NCI-H1417 (cell line): ENCODE data around the gene RND1.
"Not testable (repeated sequence)": the region's sequence is repeated elsewhere in the genome, so short reads cannot be mapped to it uniquely, and the experiment has no call there.

Source experiments
- DNase-seq, 3 experiments: peaks; one replicate each; lab custom pipeline; 2025; lab: John Stamatoyannopoulos, UW

The RND1 gene

GRCh38 chr12:48868451-48868850 is 2.8 kb upstream of the RND1 start:
- no peak for DNase-seq

- DNase-seq = no peak
Measured at GRCh38 chr12:48866052-48866711, 512 bp upstream of the RND1 start.

- DNase-seq = no peak
Measured at GRCh38 chr12:48863291-48863690, 2.4 kb downstream of the RND1 start.

- no peak for DNase-seq
Measured at GRCh38 chr12:48862760-48863159, 2.9 kb downstream of the RND1 start.

DNA sequence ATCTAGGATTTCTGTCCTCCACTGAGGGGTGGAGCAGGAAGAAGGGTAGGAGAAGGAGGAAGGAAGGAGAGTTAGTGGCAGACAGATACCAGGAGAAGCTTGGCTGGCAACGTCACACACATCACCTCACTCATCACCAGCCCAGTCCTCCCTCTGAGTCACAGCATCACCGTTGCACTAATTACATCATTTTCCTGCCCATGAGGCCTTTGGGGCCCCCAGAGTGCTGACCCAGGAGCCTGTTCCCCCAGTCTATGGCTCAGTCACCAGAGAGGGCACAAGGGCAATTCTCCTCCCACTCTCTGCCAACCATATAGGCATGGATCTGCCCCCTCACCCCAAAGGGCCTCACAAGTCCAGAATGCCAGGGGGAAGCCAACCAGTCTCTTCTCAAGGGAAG is 4.6 kb downstream of the RND1 start:
- no peak for DNase-seq

DNA sequence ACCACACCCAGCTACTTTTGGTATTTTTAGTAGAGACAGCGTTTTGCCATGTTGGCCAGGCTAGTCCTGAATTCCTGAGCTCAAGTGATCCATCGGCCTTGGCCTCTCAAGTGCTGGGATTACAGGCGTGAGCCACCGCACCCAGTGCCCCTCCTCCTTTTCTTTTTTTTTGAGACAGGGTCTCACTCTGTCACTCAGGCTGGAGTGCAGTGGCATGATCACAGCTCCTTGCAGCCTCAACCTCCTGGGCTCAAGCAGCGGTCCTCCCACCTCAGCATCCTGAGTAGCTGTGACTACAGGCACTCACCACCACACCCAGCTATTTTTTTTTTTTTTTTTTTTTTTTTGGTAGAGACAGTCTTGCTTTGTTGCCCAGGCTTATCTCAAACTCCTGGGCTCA is 5.4 kb downstream of the RND1 start:
- DNase-seq = not testable (repeated sequence)

DNA sequence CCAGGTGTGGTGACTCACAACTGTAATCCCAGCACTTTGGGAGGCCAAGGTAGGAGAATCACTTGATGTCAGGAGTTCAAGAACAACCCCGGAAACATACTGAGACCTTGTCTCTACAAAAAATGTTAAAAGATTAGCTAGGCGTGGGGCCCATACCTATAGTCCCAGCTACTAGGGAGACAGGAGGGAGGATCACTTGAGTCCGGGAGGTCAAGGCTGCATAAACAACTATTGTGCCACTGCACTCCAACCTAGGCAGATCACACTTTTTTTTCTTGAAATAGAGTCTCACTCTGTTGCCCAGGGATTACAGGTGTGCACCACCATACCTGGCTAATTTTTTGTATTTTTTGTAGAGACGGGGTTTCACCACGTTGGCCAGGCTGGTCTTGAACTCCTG is 6.1 kb downstream of the RND1 start:
- no peak for DNase-seq

DNA sequence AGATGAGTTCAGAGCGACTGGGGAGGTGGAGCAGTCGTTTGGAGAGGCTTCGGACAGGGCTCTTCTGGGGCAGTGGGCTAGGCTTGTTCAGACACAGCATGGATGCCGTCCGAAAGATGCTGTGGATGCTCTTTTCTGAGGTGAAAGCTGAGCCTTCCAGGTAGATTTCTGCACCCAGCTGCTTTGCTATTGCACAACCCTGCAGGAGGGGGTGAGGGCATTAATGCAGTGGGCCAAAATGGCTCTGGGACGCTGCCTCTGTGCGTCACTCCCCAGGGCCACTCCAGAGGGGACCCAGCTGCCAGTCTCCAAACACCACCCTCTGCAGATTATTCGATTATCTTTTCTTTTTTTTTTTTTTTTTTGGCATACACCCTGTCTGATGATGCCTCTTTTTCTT is 7.6 kb downstream of the RND1 start:
- no peak for DNase-seq

DNA sequence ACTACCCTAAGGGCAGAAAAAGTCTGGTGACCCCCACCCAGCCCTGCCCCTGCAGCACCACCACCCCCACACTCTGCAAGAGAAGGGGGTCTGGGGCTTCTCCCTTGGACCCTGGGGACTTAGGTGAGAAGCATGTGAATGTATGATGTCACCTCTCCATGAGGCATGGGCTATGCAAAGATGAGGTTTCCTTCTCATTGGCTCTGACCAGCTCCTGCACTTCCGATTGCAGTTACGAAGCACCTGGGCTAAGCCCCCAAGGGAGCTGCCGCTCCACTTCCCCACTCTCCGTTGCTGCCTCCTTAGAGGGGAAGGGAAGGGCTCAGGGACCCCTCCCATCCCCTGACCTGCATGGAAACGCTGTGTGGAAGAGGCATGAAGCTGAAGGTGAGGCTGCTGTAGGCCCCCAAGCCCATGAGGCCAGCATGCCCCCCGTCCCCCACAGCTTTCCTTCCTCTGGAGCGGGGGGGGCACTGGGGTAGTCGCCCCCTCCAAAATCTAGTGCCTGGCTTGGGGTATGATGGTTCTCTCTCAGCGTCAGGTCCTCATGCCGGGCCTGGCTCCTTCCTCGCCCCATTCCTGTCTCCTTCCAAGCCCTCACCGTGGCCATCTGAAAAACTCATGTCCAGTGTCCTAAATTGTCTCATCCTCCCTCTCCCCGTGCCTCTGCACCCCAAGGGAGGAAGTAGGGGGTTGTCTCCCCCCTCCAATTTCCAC is 8.2 kb downstream of the RND1 start:
- DNase-seq = no peak

DNA sequence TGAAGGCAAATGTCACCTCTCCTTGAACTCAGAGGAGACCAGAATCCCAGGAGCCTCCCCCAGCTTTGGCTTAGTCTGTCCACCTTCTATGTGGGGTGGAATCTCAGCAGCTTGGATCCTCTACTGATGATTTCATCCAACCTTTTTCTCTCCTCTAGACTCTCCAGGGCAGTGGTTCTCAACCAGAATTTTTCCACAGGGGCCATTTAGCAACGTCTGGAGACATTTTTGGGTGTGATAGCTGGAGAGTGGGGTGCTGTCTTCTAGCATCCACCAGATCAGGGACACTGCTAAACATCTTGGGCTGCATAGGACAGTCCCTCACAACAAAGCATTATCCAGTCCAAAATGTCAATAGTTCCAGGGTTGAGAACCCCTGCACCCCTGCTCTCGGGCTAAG is 9.3 kb downstream of the RND1 start:
- DNase-seq = no peak

DNA sequence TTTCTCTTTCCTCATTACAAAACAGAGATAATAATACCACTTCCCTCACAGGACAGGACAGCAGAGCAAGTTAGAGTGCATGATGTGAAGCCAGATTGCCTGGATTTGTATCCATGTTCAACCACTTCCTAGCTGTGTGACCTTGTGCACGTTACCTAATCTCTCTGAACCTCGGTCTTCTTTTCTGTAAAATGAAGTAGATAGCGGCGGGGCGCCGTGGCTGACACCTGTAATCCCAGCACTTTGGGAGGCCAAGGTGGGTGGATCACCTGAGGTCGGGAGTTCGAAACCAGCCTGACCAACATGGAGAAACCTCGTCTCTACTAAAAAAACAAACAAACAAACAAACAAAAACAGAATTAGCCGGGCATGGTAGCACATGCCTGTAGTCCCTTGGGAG is 10.7 kb downstream of the RND1 start:
- DNase-seq = not testable (repeated sequence)

GRCh38 chr12:48854488-48854887 is 11.2 kb downstream of the RND1 start:
- DNase-seq = no peak

DNA sequence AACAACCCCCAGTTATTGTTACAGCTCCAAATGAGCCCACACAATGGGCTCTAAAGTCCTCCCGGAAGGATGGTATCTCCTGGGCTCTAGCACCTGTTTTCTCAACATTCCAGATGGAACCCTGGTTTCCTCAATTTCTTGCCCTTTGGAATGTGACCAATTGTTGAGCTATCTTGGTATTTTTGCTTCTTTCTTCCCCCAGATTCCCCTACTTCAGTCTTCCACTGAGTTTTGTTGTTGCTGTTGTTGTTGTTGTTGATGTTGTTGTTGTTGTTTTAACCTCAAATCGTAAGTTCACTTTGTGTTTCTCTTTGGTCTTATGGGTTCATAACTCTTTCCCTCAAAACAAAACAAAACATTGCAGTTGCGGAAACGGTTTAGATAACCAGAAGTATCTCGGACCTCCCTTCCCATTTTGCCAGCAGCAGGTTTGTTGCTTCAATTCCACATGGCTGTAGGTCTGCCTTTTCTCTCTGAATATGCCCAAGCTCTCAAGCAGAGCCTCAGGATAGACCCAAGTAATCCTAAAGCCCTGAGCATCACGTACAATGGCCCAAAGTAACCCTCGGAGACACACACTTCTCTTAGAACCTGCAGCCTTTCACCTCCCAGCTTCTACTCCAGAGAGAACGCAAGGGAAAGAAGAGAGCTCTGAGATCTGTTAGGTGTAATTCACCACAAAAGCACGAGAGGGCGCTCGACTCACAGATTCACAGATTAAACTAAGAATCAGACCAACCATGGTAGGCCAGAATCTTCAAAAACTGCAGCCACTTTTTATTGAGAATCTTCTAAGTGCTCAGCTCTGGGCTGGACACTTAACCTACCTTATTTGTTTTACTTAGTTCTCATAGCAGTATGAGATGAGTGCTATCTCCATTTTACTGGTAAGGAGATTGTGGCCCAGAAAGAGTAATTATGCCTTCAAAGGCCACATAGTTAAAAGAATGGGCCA is 12.7 kb downstream of the RND1 start:
- peak; percentile 88 to 97 (median 94) for DNase-seq

GRCh38 chr12:48851883-48852733 is 13.6 kb downstream of the RND1 start, which contains the start of gene DDX23:
DDX23 (minus strand) TSS chr12:48852163; CDS start chr12:48845782, 6,381 bp downstream.
- peak; percentile 98 to 99 (median 98) for DNase-seq

DNA sequence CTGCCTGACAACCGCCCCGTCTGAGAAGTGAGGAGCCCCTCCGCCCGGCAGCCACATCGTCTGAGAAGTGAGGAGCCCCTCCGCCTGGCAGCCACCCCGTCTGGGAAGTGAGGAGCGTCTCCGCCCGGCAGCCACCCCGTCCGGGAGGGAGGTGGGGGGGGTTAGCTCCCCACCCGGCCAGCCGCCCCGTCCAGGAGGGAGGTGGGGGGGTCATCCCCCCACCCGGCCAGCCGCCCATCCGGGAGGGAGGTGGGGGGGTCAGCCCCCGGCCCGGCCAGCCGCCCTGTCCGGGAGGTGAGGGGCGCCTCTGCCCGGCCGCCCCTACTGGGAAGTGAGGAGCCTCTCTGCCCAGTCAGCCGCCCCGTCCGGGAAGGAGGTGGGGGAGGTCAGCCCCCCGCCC is 23.6 kb downstream of the RND1 start:
- DNase-seq = not testable (repeated sequence)

- DNase-seq = no peak
Measured at GRCh38 chr12:48838048-48838447, 27.6 kb downstream of the RND1 start.

DNA sequence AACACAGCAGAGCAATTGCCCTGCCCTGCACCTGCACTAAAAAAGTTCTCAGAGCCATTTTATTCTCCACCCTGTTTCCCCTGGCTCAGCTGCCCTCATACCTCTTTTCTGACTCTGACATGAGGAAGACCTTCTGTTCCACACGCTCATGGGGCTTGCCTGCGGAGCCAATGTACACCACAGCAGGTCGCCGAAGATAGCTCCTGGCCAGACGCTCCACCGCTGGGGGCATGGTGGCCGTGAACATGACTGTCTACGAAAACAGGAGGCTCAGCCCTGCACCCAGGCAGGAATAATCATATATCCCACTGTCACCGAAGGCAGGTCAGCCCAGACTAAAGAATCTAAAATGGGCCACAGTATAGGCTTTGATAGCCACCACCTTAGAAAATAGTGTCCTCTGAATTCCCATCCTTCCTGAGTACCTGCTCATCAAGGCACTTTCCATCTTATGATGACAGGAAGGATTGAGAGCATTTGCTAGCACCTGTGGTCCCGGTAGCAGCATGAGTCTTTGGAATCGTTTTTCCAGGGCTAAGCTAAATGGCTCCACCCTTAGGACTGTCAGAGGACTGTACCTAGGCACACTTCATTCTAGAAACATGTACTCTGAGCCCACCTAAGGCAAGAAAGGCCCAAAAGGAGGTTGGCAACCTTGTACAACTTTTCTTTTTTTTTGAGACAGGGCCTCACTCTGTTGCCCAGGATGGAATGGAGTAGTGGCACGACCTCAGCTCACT is 33.2 kb downstream of the RND1 start:
- no peak for DNase-seq

GRCh38 chr12:48831257-48831656 is 34.4 kb downstream of the RND1 start:
- no peak for DNase-seq

DNA sequence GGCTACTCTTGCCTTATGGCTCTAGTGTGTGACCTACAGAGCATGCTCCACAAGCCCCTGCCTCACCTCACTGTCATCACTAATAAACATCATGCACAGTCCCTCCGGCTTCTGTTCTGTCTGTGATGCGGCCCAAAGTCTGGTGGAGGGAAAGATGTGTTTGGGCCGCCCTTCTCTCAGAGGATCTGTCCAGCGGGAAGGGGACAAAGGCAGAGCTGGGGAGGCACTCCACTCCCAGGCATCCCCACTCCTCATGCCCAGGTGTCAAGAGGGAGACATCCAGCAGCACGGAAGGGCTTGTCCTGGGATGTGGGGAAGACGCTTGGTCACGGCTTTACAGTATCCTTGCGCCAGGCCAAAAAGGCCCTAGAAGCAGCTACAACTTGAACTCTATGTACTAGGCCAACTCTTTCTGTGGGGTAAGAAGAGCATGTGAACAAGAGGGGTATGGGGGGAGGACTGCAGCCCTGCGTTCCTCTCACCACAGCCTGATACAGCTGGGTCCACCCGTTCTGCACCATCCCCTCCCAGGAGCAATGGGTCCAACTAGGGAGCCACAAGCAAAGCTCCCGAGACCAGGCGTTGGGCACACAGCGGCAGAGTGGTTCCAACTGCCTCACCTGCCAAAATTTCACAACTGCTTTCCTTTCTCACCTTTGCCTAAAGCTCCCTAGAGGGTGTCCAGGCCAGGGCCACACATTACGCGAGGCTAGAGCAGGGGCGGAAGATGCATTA is 36.7 kb downstream of the RND1 start:
- DNase-seq = no peak

DNA sequence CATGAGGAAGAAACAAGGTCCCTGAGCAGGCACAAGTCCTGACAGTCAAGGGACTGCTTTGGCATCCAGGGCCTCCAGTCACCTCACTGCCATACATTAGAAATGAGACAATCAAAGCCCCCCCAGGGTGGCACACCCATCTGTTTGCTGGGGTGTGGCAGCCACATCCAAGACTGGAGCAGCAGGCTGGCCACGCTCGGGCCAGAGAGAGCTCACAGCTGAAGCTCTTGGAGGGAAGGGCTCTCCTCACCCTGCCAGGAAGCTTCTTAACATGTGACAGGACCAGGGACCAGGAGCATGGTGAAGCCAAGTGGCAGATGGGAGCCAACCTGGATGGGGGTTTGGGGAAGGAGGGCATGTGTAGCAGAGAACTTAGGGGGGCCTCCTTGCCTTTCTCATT is 37.4 kb downstream of the RND1 start:
- DNase-seq = no peak
